SK-N-MC (cell line): ENCODE results near the gene GPBP1.

ENCODE experiments used
- EZH2 ChIP-seq: fragments of 200-600 bp; sonication (generic); IDR thresholded peaks from one replicate; pipeline ENCODE4 v1.6.1; 2017; ENCODE audit warnings: antibody characterized with exemption
- POLR2AphosphoS5 ChIP-seq: IDR thresholded peaks from 2 replicates; pipeline ENCODE4 v1.6.1; 2012; ENCODE audit warnings: mild to moderate bottlenecking, low read depth, low read length, borderline replicate concordance

GRCh38 chr5:57298985-57299491, 125.2 kb downstream of the GPBP1 start:
- TF ChIP-seq EZH2 (no peak), POLR2AphosphoS5 (no peak)
